ENCODE results near the gene BMF.

BMF gene

GRCh38 chr15:40095371-40096093 lies 13.1 kb downstream of the BMF start:
- no peak for TF ChIP-seq CTCF (IDR thresholded peaks at IDR 0.05; ENCODE audit: insufficient read depth, low read length, poor library complexity, severe bottlenecking)
- no peak overlapping the region for H3K4me3 ChIP-seq (replicated peaks; ENCODE audit: low read depth, low read length)

GRCh38 chr15:40094156-40094555 lies 14.5 kb downstream of the BMF start:
- TF ChIP-seq CTCF (IDR thresholded peaks at IDR 0.05; ENCODE audit: insufficient read depth, low read length, poor library complexity, severe bottlenecking): no peak
- Histone ChIP-seq H3K36me3 (ENCODE audit: control insufficient read depth, insufficient read depth, low read length) (peaks cover 9% of the 10 kb centered on the region), H3K4me3 (replicated peaks; ENCODE audit: low read depth, low read length) (no peak overlapping the region), H3K27me3 (replicated peaks; ENCODE audit: control insufficient read depth, insufficient read depth, low read length) (no peaks in the 10 kb centered on the region)
- DNase-seq (ENCODE audit: extremely low read depth, insufficient read length): no peak

More at GRCh38 chr15:40095371-40096093, 13.1 kb downstream of the BMF start:
- H3K36me3 ChIP-seq (ENCODE audit: control insufficient read depth, insufficient read depth, low read length): peaks cover 7% of the 10 kb centered on the region
- no peak for DNase-seq (ENCODE audit: extremely low read depth, insufficient read length)
- no peaks in the 10 kb centered on the region for H3K27me3 ChIP-seq (replicated peaks; ENCODE audit: control insufficient read depth, insufficient read depth, low read length)

GRCh38 chr15:40092979-40093869 lies 15.5 kb downstream of the BMF start:
- no peak for DNase-seq (ENCODE audit: extremely low read depth, insufficient read length)

GRCh38 chr15:40092256-40092978 lies 16.3 kb downstream of the BMF start:
- no peak overlapping the region for H3K4me3 ChIP-seq (replicated peaks; ENCODE audit: low read depth, low read length)
- H3K36me3 ChIP-seq (ENCODE audit: control insufficient read depth, insufficient read depth, low read length): peaks cover 9% of the 10 kb centered on the region
- no peak for DNase-seq (ENCODE audit: extremely low read depth, insufficient read length)
- TF ChIP-seq CTCF (IDR thresholded peaks at IDR 0.05; ENCODE audit: insufficient read depth, low read length, poor library complexity, severe bottlenecking): no peak
- no peaks in the 10 kb centered on the region for H3K27me3 ChIP-seq (replicated peaks; ENCODE audit: control insufficient read depth, insufficient read depth, low read length)

More at GRCh38 chr15:40092979-40093869, 15.5 kb downstream of the BMF start:
- H3K36me3 ChIP-seq (ENCODE audit: control insufficient read depth, insufficient read depth, low read length): peaks cover 9% of the 10 kb centered on the region
- no peak overlapping the region for H3K4me3 ChIP-seq (replicated peaks; ENCODE audit: low read depth, low read length)
- no peak for TF ChIP-seq CTCF (IDR thresholded peaks at IDR 0.05; ENCODE audit: insufficient read depth, low read length, poor library complexity, severe bottlenecking)
- H3K27me3 ChIP-seq (replicated peaks; ENCODE audit: control insufficient read depth, insufficient read depth, low read length): no peaks in the 10 kb centered on the region

- no peak overlapping the region for H3K4me3 ChIP-seq (replicated peaks; ENCODE audit: low read depth, low read length)
- H3K27me3 ChIP-seq (replicated peaks; ENCODE audit: control insufficient read depth, insufficient read depth, low read length): no peaks in the 10 kb centered on the region
- DNase-seq (ENCODE audit: extremely low read depth, insufficient read length): no peak
- TF ChIP-seq CTCF (IDR thresholded peaks at IDR 0.05; ENCODE audit: insufficient read depth, low read length, poor library complexity, severe bottlenecking): no peak
- H3K36me3 ChIP-seq (ENCODE audit: control insufficient read depth, insufficient read depth, low read length): peaks cover 9% of the 10 kb centered on the region
Measured at GRCh38 chr15:40091861-40092255, 16.8 kb downstream of the BMF start.

Data from GM06990 (cell line).